Esophagus muscularis mucosa (tissue), 4 donors: Measurements from ENCODE around the gene ADAMTS17. TPM values are rescaled to one million over a fixed set of nuclear protein-coding genes. Genes with fewer than 3 reads are reported as not detected.

Experiments
- DNase-seq: peaks from one replicate; pipeline ENCODE4 v3.0.0-alpha.2; 2017; ENCODE audit errors: extremely low spot score
- H3K27ac ChIP-seq, 4 donors: fragments of 200-600 bp; sonication (generic); replicated peaks in 1 of 4; 1 replicate in 3 of 4; 2 replicates in 1 of 4; pipeline ENCODE4 v1.5.1; 2016 to 2019; ENCODE audit warnings: mild to moderate bottlenecking in 1 of 4
- H3K27me3 ChIP-seq, 4 donors: fragments of 200-600 bp; sonication (generic); one replicate each; pipeline versions ENCODE4 v1.5.1 to v1.6.0; 2016 to 2019
- H3K36me3 ChIP-seq, 4 donors: fragments of 200-600 bp; sonication (generic); one replicate each; pipeline ENCODE4 v1.5.1; 2016 to 2019
- H3K4me1 ChIP-seq, 4 donors: fragments of 200-600 bp; sonication (generic); one replicate each; pipeline ENCODE4 v1.5.1; 2016 to 2019
- H3K4me3 ChIP-seq, 4 donors: fragments of 200-600 bp; sonication (generic); 1 replicate in 2 of 4; 2 replicates in 2 of 4; pipeline ENCODE4 v1.5.1; 2016 to 2019; ENCODE audit warnings: mild to moderate bottlenecking in 4 of 4, moderate library complexity in 1 of 4
- H3K9me3 ChIP-seq, 4 donors: fragments of 200-600 bp; sonication (generic); 1 replicate in 3 of 4; 2 replicates in 1 of 4; pipeline ENCODE4 v1.5.1; 2016 to 2019
- EP300 ChIP-seq: sonication (generic); formaldehyde crosslinking; IDR thresholded peaks from one replicate; pipeline ENCODE4 v1.6.1; 2017; ENCODE audit warnings: antibody characterized with exemption
- POLR2A ChIP-seq: fragments of 450-650 bp; IDR thresholded peaks from one replicate; pipeline ENCODE4 v1.6.1; 2017; ENCODE audit warnings: antibody characterized with exemption, moderate library complexity, mild to moderate bottlenecking, low read depth
- POLR2AphosphoS5 ChIP-seq, 2 donors: sonication (generic); formaldehyde crosslinking; IDR thresholded peaks; one replicate each; pipeline ENCODE4 v1.6.1; 2017; ENCODE audit warnings: antibody characterized with exemption in 2 of 2
- WGBS: methylation state at CpG from one replicate; pipeline ENCODE4 v1.1.5; 2018; 5-methylcytosine and 5-hydroxymethylcytosine counted together
- intact Hi-C: fragments of 100-400 bp; cut with DNase I; formaldehyde crosslinking; loops from one replicate; pipeline ENCODE4 v1.15.1; 2023
- total RNA-seq, 4 donors: library from RNA; depleted of rRNA; stranded (reverse); fragments of >200 nt; gene quantifications; one replicate each; pipeline versions ENCODE4 v1.1.0 to v1.2.1, GENCODE V29; 2016
- TF ChIP-seq, protein P1 (sequence below), 3 experiments: fragments of 200-600 bp in 2 of 3; fragments of 450-650 bp in 1 of 3; sonication (generic) in 2 of 3; IDR thresholded peaks; one replicate each; pipeline ENCODE4 v1.5.1; 2017 to 2019; ENCODE audit warnings: antibody characterized with exemption in 3 of 3, mild to moderate bottlenecking in 2 of 3, moderate library complexity in 1 of 3

Gene ADAMTS17
- total RNA-seq, 4 donors from 2014 or later, result 5.3 to 12.0 (median 6.6) TPM

DNA sequence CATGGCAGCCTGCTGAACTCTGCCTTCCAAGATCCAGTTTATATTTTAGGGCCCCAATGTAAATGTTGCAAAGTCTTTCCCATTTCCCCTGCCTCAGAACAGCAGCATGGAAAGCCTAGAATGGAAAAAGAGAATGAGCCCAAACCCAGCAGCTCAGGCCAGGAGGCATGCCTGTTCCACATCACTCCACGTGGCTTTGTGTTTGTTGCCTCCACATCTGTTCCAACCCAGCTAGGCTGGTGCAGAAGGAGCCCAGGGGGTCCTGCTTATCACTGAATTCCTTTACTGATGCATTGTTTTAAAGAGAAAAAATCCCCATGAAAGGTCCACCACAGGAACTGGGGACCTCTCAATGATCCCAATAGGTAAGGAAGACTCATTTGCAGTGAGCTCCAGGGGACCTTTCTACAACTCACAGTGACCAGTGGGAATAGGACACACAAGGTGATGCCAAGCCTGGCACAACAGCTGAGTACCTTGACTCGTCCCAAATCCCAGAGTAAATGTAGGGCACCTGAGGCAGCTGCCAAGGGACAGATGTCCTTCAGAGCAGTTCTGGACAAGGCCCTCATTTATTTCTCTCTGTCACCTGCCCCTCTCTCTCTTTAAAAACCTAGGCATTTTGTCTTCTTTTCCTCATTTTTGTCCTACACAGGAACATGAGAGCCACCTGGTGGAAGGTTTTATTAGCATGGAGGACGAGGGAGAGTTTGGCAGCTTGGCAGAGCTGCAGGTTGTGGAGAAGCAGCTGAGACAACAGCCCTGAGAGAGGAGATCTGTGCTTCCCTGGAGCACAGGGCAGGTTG, 41.7 kb upstream of the ADAMTS17 start:
- no peak overlapping the region for H3K4me3 ChIP-seq
- H3K4me1 ChIP-seq, result no peaks in the 10 kb centered on the region
- no peak for DNase-seq
- no peaks in the 10 kb centered on the region for H3K27me3 ChIP-seq
- H3K36me3 ChIP-seq, result peaks cover 0 to 10% (median 0%) of the 10 kb centered on the region in 4 donors
- TF ChIP-seq, protein P1, sequence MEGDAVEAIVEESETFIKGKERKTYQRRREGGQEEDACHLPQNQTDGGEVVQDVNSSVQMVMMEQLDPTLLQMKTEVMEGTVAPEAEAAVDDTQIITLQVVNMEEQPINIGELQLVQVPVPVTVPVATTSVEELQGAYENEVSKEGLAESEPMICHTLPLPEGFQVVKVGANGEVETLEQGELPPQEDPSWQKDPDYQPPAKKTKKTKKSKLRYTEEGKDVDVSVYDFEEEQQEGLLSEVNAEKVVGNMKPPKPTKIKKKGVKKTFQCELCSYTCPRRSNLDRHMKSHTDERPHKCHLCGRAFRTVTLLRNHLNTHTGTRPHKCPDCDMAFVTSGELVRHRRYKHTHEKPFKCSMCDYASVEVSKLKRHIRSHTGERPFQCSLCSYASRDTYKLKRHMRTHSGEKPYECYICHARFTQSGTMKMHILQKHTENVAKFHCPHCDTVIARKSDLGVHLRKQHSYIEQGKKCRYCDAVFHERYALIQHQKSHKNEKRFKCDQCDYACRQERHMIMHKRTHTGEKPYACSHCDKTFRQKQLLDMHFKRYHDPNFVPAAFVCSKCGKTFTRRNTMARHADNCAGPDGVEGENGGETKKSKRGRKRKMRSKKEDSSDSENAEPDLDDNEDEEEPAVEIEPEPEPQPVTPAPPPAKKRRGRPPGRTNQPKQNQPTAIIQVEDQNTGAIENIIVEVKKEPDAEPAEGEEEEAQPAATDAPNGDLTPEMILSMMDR (IDR thresholded peaks at IDR 0.05), result peak; percentile 46 to 58 (median 47)
- TF ChIP-seq EP300, result no peak
- H3K9me3 ChIP-seq, result peaks cover 0 to 40% (median 27%) of the 10 kb centered on the region in 4 donors
- intact Hi-C loops, result loop anchor here (5.0 kb wide), 1 partner anchor 36 kb away; no protein-coding TSS in a partner anchor
- no peak overlapping the region for H3K27ac ChIP-seq
- WGBS, result 31% methylated on average over 3 of the region's 3 CpGs

DNA sequence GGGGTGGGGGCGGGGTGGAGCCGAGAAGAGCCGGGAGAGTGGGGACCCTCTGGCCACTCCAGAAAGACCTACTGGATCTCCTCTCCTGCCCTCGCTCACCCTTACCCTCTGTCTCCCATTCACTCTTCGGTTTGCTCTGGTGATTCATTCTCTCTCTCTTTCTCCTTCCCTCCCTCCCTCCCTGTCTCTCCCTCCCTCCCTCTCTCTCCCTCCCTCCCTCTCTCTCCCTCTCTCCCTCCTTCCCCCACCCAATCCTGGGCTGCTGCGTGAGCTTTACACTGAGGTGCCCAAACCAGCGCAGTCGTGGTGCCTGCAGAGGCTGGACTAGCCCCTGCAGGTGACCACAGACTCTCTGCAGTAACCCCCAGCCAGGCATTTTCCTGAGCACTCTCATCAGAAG, 32.2 kb upstream of the ADAMTS17 start:
- H3K27ac ChIP-seq, result no peak overlapping the region
- no peak for TF ChIP-seq POLR2A
- no peak for TF ChIP-seq EP300
- no peaks in the 10 kb centered on the region for H3K36me3 ChIP-seq
- intact Hi-C loops, result no loop called here
- WGBS, result 33% methylated on average over 7 of the region's 8 CpGs
- peaks cover 0 to 18% (median 10%) of the 10 kb centered on the region in 4 donors for H3K9me3 ChIP-seq
- peaks cover 0 to 14% (median 11%) of the 10 kb centered on the region in 4 donors for H3K4me1 ChIP-seq
- peaks cover 0 to 33% (median 2%) of the 10 kb centered on the region in 4 donors for H3K27me3 ChIP-seq
- no peak for DNase-seq
- peak overlapping the region; percentile 49 to 60 (median 52) for H3K4me3 ChIP-seq

DNA sequence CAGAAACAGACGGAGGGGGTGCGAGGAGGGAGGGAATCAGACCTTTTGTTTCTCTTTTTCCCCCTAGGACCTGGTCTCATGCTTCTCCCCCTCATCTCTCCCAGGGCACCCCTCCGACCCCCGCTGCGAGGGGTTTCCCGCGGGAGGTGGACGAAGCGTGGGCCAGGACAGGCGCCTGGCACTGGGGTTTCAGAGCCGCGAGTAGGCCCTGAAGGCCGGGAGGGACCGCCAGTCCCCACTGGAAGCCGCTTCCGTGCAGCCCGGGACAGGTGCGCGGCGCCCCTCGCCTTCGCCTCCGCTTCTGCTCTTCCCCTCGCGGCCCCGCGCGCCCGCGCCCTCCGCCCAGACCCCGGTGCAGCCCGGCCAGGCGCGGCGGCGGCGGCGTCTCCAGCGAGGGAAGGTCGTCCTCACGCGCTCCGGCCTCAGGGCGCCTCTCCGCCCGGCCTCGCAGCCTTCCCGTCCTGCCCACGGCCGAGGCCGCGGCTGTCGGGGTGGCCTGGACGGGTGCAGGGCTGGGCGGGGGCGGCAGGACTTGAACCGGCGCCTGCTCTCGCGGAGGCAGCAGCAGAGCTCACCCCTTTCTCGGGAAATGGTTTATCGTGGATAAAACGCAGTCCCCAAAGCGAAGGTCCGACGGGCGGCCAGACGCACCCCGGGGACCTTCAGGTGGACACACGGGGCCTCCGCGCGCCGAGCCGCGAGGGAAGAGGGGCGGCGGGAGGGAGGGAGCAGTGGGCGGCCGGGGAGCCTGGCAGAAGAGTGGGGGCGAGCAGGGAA, 31.5 kb upstream of the ADAMTS17 start:
- DNase-seq, result no peak
- Histone ChIP-seq H3K4me3 (peak overlapping the region; percentile 49 to 60 (median 52)), H3K36me3 (no peaks in the 10 kb centered on the region), H3K9me3 (peaks cover 0 to 18% (median 10%) of the 10 kb centered on the region in 4 donors), H3K27ac (peak overlapping the region; percentile 26 to 62 (median 56)), H3K27me3 (peaks cover 0 to 33% (median 2%) of the 10 kb centered on the region in 4 donors), H3K4me1 (peaks cover 0 to 14% (median 11%) of the 10 kb centered on the region in 4 donors)
- TF ChIP-seq POLR2A, result no peak
- TF ChIP-seq, protein P1 (IDR thresholded peaks at IDR 0.05), result no peak
- intact Hi-C loops, result no loop called here
- 1% methylated on average over 6 of the region's 82 CpGs for WGBS

DNA sequence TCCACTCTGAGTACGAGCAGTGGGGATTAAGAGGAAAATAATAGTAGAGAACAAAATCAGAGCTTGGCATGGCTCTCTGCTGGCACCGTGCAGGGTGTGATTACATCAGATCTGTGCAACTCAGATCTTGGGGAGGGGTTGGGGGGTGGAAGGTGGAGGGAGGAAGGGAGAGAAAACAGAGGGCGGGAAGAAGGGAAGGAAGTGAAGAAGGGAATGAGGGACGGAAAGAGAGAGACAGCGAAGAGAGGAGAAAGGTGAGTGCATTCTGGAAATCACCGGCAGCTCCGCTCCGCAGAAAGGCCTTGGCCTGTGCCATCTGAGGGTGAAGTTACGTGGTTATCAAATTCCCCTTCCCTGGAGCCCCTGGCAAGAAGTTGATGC, 31.0 kb upstream of the ADAMTS17 start:
- TF ChIP-seq POLR2AphosphoS5 (IDR thresholded peaks at IDR 0.05) (peak in 1 of 2 donors; percentile 17), POLR2A (no peak)
- Histone ChIP-seq H3K4me1 (peaks cover 0 to 14% (median 11%) of the 10 kb centered on the region in 4 donors), H3K27ac (peak overlapping the region; percentile 26 to 62 (median 56)), H3K4me3 (peak overlapping the region; percentile 49 to 60 (median 52)), H3K36me3 (no peaks in the 10 kb centered on the region), H3K27me3 (peaks cover 0 to 33% (median 2%) of the 10 kb centered on the region in 4 donors), H3K9me3 (peaks cover 0 to 18% (median 10%) of the 10 kb centered on the region in 4 donors)
- 26% methylated on average over 9 of the region's 9 CpGs for WGBS
- intact Hi-C loops, result no loop called here
- no peak for DNase-seq

DNA sequence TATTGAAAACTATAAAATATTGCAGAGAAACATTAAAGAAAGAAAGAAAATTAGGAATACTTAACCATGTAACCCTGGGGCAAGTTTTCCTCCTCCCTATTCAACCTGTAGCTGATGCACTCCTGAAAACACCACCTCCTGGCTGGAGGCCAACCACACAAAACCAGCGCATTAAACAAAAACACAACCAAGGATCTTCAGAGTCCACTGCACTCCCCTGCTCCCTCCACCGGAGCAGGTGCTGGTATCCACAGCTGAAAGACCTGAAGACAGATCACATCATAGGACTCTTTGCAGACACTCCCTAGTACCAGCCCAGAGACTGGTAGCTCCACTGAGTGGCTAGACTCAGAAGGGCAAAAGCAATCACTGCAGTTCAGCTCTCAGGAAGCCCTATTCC, 13.6 kb upstream of the ADAMTS17 start:
- WGBS, result 83% methylated on average over 2 of the region's 2 CpGs
- no peaks in the 10 kb centered on the region for H3K36me3 ChIP-seq
- TF ChIP-seq, protein P1 (IDR thresholded peaks at IDR 0.05), result no peak
- TF ChIP-seq POLR2A (no peak), POLR2AphosphoS5 (IDR thresholded peaks at IDR 0.05) (no peak), EP300 (no peak)
- peak; percentile 72 for DNase-seq
- H3K27me3 ChIP-seq, result no peaks in the 10 kb centered on the region
- intact Hi-C loops, result no loop called here
- peaks cover 0 to 7% (median 0%) of the 10 kb centered on the region in 4 donors for H3K9me3 ChIP-seq
- H3K27ac ChIP-seq, result no peak overlapping the region
- H3K4me3 ChIP-seq, result no peak overlapping the region
- peaks cover 0 to 7% (median 5%) of the 10 kb centered on the region in 4 donors for H3K4me1 ChIP-seq
